B cell (primary cell): ENCODE measurements around the gene MYL7. TPM values are rescaled to one million over a fixed set of nuclear protein-coding genes. Genes with fewer than 3 reads are reported as not detected.
A peak's percentile ranks its signal among the peaks of the same experiment; 100 is the strongest.

Experiments
- ATAC-seq: fragments of 200-7000 bp; cut with Tn5 transposase; one replicate; pipeline ENCODE4 v1.10.0; 2021; ENCODE audit warnings: low read depth, mild to moderate bottlenecking, moderate number of reproducible peaks, moderate library complexity
- CTCF ChIA-PET: fragments of 350-600 bp; sonication (Branson Sonifier 250); formaldehyde crosslinking; loops from one replicate; lab custom pipeline; 2021; ENCODE audit warnings: antibody characterized with exemption, inconsistent platforms; lab: Charles Lee
- POLR2A ChIA-PET: fragments of 350-600 bp; sonication (Branson Sonifier 250); formaldehyde crosslinking; loops from one replicate; lab custom pipeline; 2021; ENCODE audit warnings: antibody characterized with exemption; lab: Charles Lee
- DNase-seq: peaks from one replicate; pipeline ENCODE4 v3.0.0; 2013
- H2AFZ ChIP-seq: 2 replicates; pipeline ENCODE4 v1.6.1; 2012; ENCODE audit warnings: mild to moderate bottlenecking, low read depth, low read length; ENCODE audit not compliant: insufficient read depth, poor library complexity, severe bottlenecking
- H3K27ac ChIP-seq, 2 donors: 1 replicate in 1 of 2; 2 replicates in 1 of 2; pipeline ENCODE4 v1.5.1; 2012 to 2013; ENCODE audit warnings: low read length in 2 of 2, mild to moderate bottlenecking in 2 of 2, moderate library complexity in 1 of 2
- H3K27me3 ChIP-seq, 4 experiments: fragments of 200-600 bp in 1 of 4; sonication (generic) in 1 of 4; replicated peaks in 1 of 4; 1 replicate in 2 of 4; 2 replicates in 2 of 4; pipeline versions ENCODE4 v1.6.1 to v1.7.0; 2013 to 2016; ENCODE audit warnings: low read length in 3 of 4, mild to moderate bottlenecking in 2 of 4, mixed read lengths in 1 of 4, moderate library complexity in 1 of 4; ENCODE audit not compliant: insufficient read depth in 4 of 4, control insufficient read depth in 3 of 4; ENCODE audit errors: control extremely low read depth in 1 of 4
- H3K36me3 ChIP-seq, 2 experiments: replicated peaks in 1 of 2; 1 replicate in 1 of 2; 2 replicates in 1 of 2; pipeline versions ENCODE4 v1.6.1 to v1.7.1; 2013; ENCODE audit warnings: low read length in 1 of 2; ENCODE audit not compliant: insufficient read depth in 2 of 2, control insufficient read depth in 1 of 2; ENCODE audit errors: control extremely low read depth in 1 of 2, extremely low read depth in 1 of 2
- H3K4me1 ChIP-seq, 2 donors: fragments of 200-600 bp in 1 of 2; sonication (generic) in 1 of 2; 1 replicate in 1 of 2; 2 replicates in 1 of 2; pipeline versions ENCODE4 v1.5.1 to v1.6.1; 2013 to 2017; ENCODE audit warnings: low read length in 2 of 2; ENCODE audit not compliant: control insufficient read depth in 2 of 2, insufficient read depth in 2 of 2
- H3K4me2 ChIP-seq: replicated peaks from 2 replicates; pipeline ENCODE3; 2012; ENCODE audit warnings: mild to moderate bottlenecking, low read depth, low read length; ENCODE audit not compliant: poor library complexity, severe bottlenecking
- H3K4me3 ChIP-seq, 5 experiments: fragments of 200-600 bp in 1 of 5; sonication (generic) in 1 of 5; 1 replicate in 3 of 5; 2 replicates in 2 of 5; pipeline versions ENCODE4 v1.5.1 to v1.7.0; 2011 to 2016; ENCODE audit warnings: low read length in 4 of 5, mild to moderate bottlenecking in 4 of 5, low read depth in 2 of 5, control low read depth in 1 of 5, moderate library complexity in 1 of 5; ENCODE audit not compliant: insufficient read depth in 1 of 5; ENCODE audit errors: control extremely low read depth in 1 of 5, extremely low read depth in 1 of 5
- H3K79me2 ChIP-seq: fragments of 200-600 bp; sonication (generic); one replicate; pipeline ENCODE4 v1.6.0; 2016; ENCODE audit warnings: low read length; ENCODE audit not compliant: control insufficient read depth, insufficient read depth
- H3K9ac ChIP-seq: fragments of 200-600 bp; sonication (generic); 2 replicates; pipeline ENCODE4 v1.6.1; 2017; ENCODE audit warnings: mild to moderate bottlenecking, low read length, moderate library complexity
- H3K9me3 ChIP-seq, 3 donors: one replicate each; pipeline versions ENCODE4 v1.6.1 to v1.7.1; 2013; ENCODE audit warnings: low read length in 2 of 3; ENCODE audit not compliant: control insufficient read depth in 2 of 3, insufficient read depth in 1 of 3; ENCODE audit errors: control extremely low read depth in 1 of 3
- H4K20me1 ChIP-seq: 2 replicates; pipeline ENCODE4 v1.6.0; 2012; ENCODE audit warnings: mild to moderate bottlenecking, low read length; ENCODE audit not compliant: insufficient read depth, control insufficient read depth, poor library complexity, severe bottlenecking
- H3K27ac Mint-ChIP-seq: one replicate; pipeline ENCODE4 v1.8.0; 2021; ENCODE audit warnings: mixed read lengths
- H3K27me3 Mint-ChIP-seq: one replicate; pipeline ENCODE4 v1.8.0; 2021; ENCODE audit warnings: mixed read lengths
- H3K4me1 Mint-ChIP-seq: one replicate; pipeline ENCODE4 v1.8.0; 2021; ENCODE audit warnings: mixed read lengths
- H3K4me3 Mint-ChIP-seq: one replicate; pipeline ENCODE4 v1.8.0; 2021; ENCODE audit warnings: mixed read lengths
- H3K9me3 Mint-ChIP-seq: one replicate; pipeline ENCODE4 v1.8.0; 2022; ENCODE audit warnings: mixed read lengths; ENCODE audit not compliant: insufficient read depth
- EZH2 ChIP-seq: IDR thresholded peaks from 2 replicates; pipeline ENCODE4 v1.6.1; 2012; ENCODE audit warnings: borderline replicate concordance, low read depth, mild to moderate bottlenecking, moderate library complexity, low read length; ENCODE audit not compliant: insufficient read depth, poor library complexity, severe bottlenecking
- WGBS: methylation state at CpG from one replicate; pipeline ENCODE4 v1.1.5; 2013; ENCODE audit warnings: missing lambda C conversion rate; ENCODE audit not compliant: insufficient coverage; 5-methylcytosine and 5-hydroxymethylcytosine counted together
- intact Hi-C: fragments of 100-400 bp; cut with micrococcal nuclease; formaldehyde crosslinking; loops from one replicate; pipeline ENCODE4 v1.10.0; 2022
- polyA plus RNA-seq: library from polyadenylated mRNA; depleted of rRNA; stranded (reverse); fragments of >200 nt; gene quantifications from 2 replicates; pipeline ENCODE4 v1.2.3, GENCODE V29; 2012
- total RNA-seq, 2 donors: library from RNA; stranded (reverse); fragments of 120-200 nt in 1 of 2; gene quantifications; 1 replicate in 1 of 2; 2 replicates in 1 of 2; pipeline versions ENCODE4 v1.2.3 to v1.2.4, GENCODE V29; 2013 to 2022
- TF ChIP-seq, protein P1 (sequence below): fragments of 200-600 bp; IDR thresholded peaks from one replicate; pipeline ENCODE4 v1.8.0; 2022; ENCODE audit warnings: antibody characterized with exemption, mild to moderate bottlenecking

Gene MYL7
- total and polyA plus RNA-seq, 2 donors (not counting 1 experiment from before 2014, with no cell fraction given) = not detected

- WGBS = 68% methylated on average over 8 of the region's 8 CpGs
- intact Hi-C loops = no loop called here
- Histone ChIP-seq H3K36me3 (peaks cover 0 to 1% of the 10 kb centered on the region in 2 experiments), H3K4me3 (no peak overlapping the region), H3K79me2 (peaks cover 9% of the 10 kb centered on the region), H3K4me1 (peaks cover 41 to 73% of the 10 kb centered on the region in 2 donors), H3K9me3 (peaks cover 0 to 3% (median 0%) of the 10 kb centered on the region in 3 donors), H3K9ac (no peak overlapping the region), H3K27me3 (peaks cover 0 to 11% (median 2%) of the 10 kb centered on the region in 4 experiments), H3K4me2 (peak overlapping the region; percentile 99), H3K27ac (no peak overlapping the region), H4K20me1 (no peaks in the 10 kb centered on the region), H2AFZ (no peak overlapping the region)
- ChIA-PET POLR2A (interaction anchor here (0.6 kb wide), 1 partner anchor 9 kb away, joined by 3 read pairs; no protein-coding TSS in a partner anchor), CTCF (interaction anchor here (1.1 to 1.6 kb wide), 2 partner anchors 20 to 24 kb away, joined by 3 read pairs; partner anchors contain the start of gene POLD2)
- ATAC-seq (no peak), DNase-seq (no peak)
- Mint-ChIP-seq H3K4me3 (peak overlapping the region; percentile 70), H3K27ac (peak overlapping the region; percentile 92), H3K9me3 (no peaks in the 10 kb centered on the region), H3K4me1 (peaks cover 61% of the 10 kb centered on the region), H3K27me3 (no peaks in the 10 kb centered on the region)
- TF ChIP-seq EZH2 = no peak
- TF ChIP-seq, protein P1, sequence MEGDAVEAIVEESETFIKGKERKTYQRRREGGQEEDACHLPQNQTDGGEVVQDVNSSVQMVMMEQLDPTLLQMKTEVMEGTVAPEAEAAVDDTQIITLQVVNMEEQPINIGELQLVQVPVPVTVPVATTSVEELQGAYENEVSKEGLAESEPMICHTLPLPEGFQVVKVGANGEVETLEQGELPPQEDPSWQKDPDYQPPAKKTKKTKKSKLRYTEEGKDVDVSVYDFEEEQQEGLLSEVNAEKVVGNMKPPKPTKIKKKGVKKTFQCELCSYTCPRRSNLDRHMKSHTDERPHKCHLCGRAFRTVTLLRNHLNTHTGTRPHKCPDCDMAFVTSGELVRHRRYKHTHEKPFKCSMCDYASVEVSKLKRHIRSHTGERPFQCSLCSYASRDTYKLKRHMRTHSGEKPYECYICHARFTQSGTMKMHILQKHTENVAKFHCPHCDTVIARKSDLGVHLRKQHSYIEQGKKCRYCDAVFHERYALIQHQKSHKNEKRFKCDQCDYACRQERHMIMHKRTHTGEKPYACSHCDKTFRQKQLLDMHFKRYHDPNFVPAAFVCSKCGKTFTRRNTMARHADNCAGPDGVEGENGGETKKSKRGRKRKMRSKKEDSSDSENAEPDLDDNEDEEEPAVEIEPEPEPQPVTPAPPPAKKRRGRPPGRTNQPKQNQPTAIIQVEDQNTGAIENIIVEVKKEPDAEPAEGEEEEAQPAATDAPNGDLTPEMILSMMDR = no peak
Observed at GRCh38 chr7:44102846-44103565, 38.1 kb downstream of the MYL7 start.
